SK-MEL-5 (cell line): ENCODE results near the gene ARG2. TPM values are rescaled to one million over a fixed set of nuclear protein-coding genes. Genes with fewer than 3 reads are reported as not detected.

Experiments used
- small RNA-seq, 2 experiments: library from RNA; depleted of rRNA; stranded (forward); fragments of <200 nt; gene quantifications; one replicate each; pipeline ENCODE3, GENCODE V24; 2014
- total RNA-seq: library from RNA; depleted of rRNA; stranded (reverse); fragments of >200 nt; shearing (Covaris generic); gene quantifications from 2 replicates; pipeline ENCODE4 v1.2.3, GENCODE V29; 2014; rRNA removed

The ARG2 gene
- total RNA-seq, 1 experiment from 2014 or later, result 5.3 TPM

Small RNA genes lying within 50 kb of the gene (small RNA-seq; reads per million reads assigned to genes)
- gene AL132640.3 (0 reads per million in 2 experiments), gene RF00019 (0 reads per million in 2 experiments), gene RNA5SP386 (0 to 0.14 reads per million in 2 experiments)

Other genes starting within 250 kb of the ARG2 start
- gene PLEK2, start 207.8 kb upstream of the ARG2 start, total RNA-seq, result 0.55 and 0.69 TPM in 2 replicates
- 59.2 and 62.3 TPM in 2 replicates for gene TMEM229B, start 131.2 kb upstream of the ARG2 start, total RNA-seq
- 143 and 156 TPM in 2 replicates for gene PLEKHH1, start 86.6 kb upstream of the ARG2 start, total RNA-seq
- gene PIGH, start 19.7 kb upstream of the ARG2 start, total RNA-seq, result 48.7 and 52.4 TPM in 2 replicates
- 52.5 and 72.1 TPM in 2 replicates for gene VTI1B, start 54.7 kb downstream of the ARG2 start, total RNA-seq
- 116 and 119 TPM in 2 replicates for gene RDH11, start 75.8 kb downstream of the ARG2 start, total RNA-seq
- gene RDH12, start 82.0 kb downstream of the ARG2 start, total RNA-seq, result 0.35 and 0.66 TPM in 2 replicates
- gene ZFYVE26, start 196.7 kb downstream of the ARG2 start, total RNA-seq, result 84.0 and 85.2 TPM in 2 replicates
- 28.9 and 30.6 TPM in 2 replicates for gene RAD51B, start 199.9 kb downstream of the ARG2 start, total RNA-seq